ENCODE results near the gene IL1R2.

IL1R2 gene

GRCh38 chr2:101991721-101992145 lies at the start of gene IL1R2:
Gene IL1R2 (plus strand): TSS chr2:101991960. CDS start chr2:102008576, 16,616 bp downstream.
- no peak for DNase-seq

GRCh38 chr2:101942851-101943250 lies 48.9 kb upstream of the IL1R2 start:
- no peak for DNase-seq

GRCh38 chr2:101946372-101947039 lies 45.3 kb upstream of the IL1R2 start:
- no peak for DNase-seq

- DNase-seq = no peak
These were observed 44.4 kb upstream of the IL1R2 start for GRCh38 chr2:101947374-101947773.

- no peak for DNase-seq
These were observed 43.1 kb upstream of the IL1R2 start for GRCh38 chr2:101948625-101949155.

GRCh38 chr2:101949304-101949703 lies 42.5 kb upstream of the IL1R2 start:
- DNase-seq = no peak

GRCh38 chr2:101951296-101951695 lies 40.5 kb upstream of the IL1R2 start:
- DNase-seq = no peak

GRCh38 chr2:101952551-101952950 lies 39.2 kb upstream of the IL1R2 start:
- DNase-seq = no peak

- DNase-seq = no peak
These were observed 35.0 kb upstream of the IL1R2 start for GRCh38 chr2:101956465-101957438.

- no peak for DNase-seq
These were observed 33.7 kb upstream of the IL1R2 start for GRCh38 chr2:101958061-101958460.

GRCh38 chr2:101960819-101961337 lies 30.9 kb upstream of the IL1R2 start:
- DNase-seq = no peak

GRCh38 chr2:101961338-101962191 lies 30.2 kb upstream of the IL1R2 start:
- no peak for DNase-seq

- no peak for DNase-seq
These were observed 29.5 kb upstream of the IL1R2 start for GRCh38 chr2:101962309-101962708.

- no peak for DNase-seq
These were observed 28.6 kb upstream of the IL1R2 start for GRCh38 chr2:101963198-101963597.

- DNase-seq = no peak
These were observed 23.8 kb upstream of the IL1R2 start for GRCh38 chr2:101967826-101968513.

- DNase-seq = no peak
These were observed 22.0 kb upstream of the IL1R2 start for GRCh38 chr2:101969723-101970122.

GRCh38 chr2:101970901-101971300 lies 20.9 kb upstream of the IL1R2 start:
- no peak for DNase-seq

- no peak for DNase-seq
These were observed 19.9 kb upstream of the IL1R2 start for GRCh38 chr2:101971836-101972235.

- DNase-seq = no peak
These were observed 18.9 kb upstream of the IL1R2 start for GRCh38 chr2:101972621-101973434.

- no peak for DNase-seq
These were observed 17.1 kb upstream of the IL1R2 start for GRCh38 chr2:101974663-101975062.

All from DMS 273 treated with DMSO at 0.1 percent for 48 hours (cell line).